ENCODE measurements around the gene HOXA13.

- TF ChIP-seq CTCF (tag by site-specific recombination; IDR thresholded peaks at IDR 0.05) (no peak), ZSCAN5A (tag by site-specific recombination; IDR thresholded peaks at IDR 0.05) (no peak), ZNF791 (tag by site-specific recombination; IDR thresholded peaks at IDR 0.05) (no peak), ZFP41 (tag by site-specific recombination; IDR thresholded peaks at IDR 0.05; ENCODE audit: borderline replicate concordance) (no peak), ZNF510 (tag by site-specific recombination; IDR thresholded peaks at IDR 0.05; ENCODE audit: insufficient replicate concordance) (no peak), YY1 (tag by site-specific recombination; IDR thresholded peaks at IDR 0.05) (no peak), ZBTB7A (tag by site-specific recombination; IDR thresholded peaks at IDR 0.05; ENCODE audit: low read depth) (no peak), ZNF211 (tag by site-specific recombination; IDR thresholded peaks at IDR 0.05; ENCODE audit: low read depth) (no peak), ZNF776 (tag by site-specific recombination; IDR thresholded peaks at IDR 0.05; ENCODE audit: borderline replicate concordance) (no peak), ZBTB49 (tag by site-specific recombination; IDR thresholded peaks at IDR 0.05; ENCODE audit: low read depth) (no peak), TCF7L2 (IDR thresholded peaks at IDR 0.05; ENCODE audit: borderline replicate concordance, low read depth, low read length) (no peak), ZNF777 (tag by site-specific recombination; IDR thresholded peaks at IDR 0.05; ENCODE audit: borderline replicate concordance) (no peak), ZNF398 (tag by site-specific recombination; IDR thresholded peaks at IDR 0.05) (no peak)
These were observed 18.1 kb downstream of the HOXA13 start for GRCh38 chr7:27181795-27182275.
